ENCODE results near the gene PDIA4.
A peak's percentile ranks its signal among the peaks of the same experiment; 100 is the strongest.
"Not testable (repeated sequence)": the region's sequence is repeated elsewhere in the genome, so short reads cannot be mapped to it uniquely, and the experiment has no call there.

Gene PDIA4

DNA sequence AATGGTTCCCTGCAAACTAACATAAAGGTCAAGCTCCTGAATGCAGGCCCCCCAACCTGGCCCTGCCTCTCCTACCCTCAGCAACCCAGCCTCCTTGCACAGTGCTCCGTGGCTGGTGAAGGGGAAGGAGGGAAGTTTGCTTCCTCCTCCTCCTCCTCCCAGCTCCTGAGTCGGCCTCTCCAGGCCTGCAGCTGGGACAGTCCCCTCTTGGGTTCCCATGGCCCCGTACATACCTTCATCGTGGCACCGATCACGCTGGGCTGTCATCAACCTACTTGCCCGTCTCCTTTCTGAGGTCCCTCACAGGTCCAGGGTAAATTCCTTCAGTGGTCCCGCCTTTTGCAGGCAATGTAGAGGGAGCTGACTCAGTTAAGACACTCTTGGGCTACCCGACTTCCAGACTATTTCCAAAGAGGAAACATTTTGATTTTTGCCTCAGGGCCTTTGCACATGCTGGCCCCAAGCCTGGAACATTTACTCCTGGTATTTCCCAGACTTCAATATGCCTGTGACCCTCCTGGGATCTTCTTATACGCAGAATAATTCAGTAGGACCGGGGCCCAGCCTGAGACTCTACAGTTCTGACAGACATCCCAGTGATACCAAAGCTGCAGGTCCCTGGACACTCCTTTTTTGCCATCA lies 26.8 kb downstream of the PDIA4 start:
- no peak for DNase-seq

DNA sequence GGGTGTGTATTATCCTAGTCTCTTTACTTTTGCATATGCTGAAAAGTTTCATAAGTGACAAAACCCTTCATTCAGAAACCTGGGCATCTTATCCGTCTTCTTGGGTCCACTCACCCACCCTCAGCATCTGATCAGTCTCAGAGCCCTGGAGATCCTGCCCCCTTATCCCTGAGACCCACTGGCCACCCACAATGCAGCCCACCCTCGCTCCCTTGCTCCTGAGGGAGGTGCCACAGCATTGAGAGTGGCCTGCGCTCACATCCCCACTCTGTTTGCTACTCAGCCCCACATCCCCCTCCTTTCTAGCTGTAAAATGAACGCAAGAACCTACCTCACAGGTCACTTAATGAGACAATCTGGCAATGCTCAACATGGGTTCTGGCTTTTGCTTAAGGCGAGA lies 27.3 kb downstream of the PDIA4 start:
- no peak for DNase-seq

DNA sequence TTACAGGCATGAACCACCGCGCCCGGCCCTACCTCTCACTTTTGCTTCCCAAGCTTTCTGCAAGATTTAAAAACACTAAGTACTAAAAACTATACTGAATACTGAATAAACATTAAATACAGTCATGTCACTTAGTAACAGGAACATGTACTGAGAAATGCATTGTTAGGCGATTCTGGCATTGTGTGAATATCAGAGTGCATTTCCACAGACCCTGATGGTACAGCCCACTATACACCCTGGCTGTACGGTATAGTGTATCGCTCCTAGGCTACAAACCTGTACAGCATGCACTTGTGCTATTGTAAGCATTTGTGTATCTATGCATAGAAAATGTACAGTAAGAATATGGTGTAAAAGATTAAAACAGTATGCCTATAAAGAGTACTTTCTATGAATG lies 29.1 kb downstream of the PDIA4 start:
- no peak for DNase-seq

DNA sequence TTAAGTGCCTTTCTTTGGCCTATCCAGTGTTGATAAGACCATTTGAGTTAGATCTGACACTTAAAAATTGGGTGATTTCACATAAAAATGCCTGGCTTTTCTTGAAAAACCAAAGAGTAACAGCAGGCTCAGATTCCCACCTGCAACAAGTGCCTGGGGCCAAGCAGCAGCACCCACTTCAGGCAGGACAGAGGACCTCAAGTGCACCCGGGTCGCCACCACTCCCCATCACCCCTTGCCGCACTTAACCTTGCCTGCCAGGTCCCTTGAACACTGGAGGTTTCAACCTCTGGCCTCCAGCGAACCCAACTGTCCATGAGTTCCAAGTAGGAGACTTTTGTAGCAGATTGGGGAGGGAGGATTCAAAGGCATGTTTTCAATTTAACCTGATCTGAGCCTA lies 30.8 kb downstream of the PDIA4 start:
- no peak for DNase-seq

DNA sequence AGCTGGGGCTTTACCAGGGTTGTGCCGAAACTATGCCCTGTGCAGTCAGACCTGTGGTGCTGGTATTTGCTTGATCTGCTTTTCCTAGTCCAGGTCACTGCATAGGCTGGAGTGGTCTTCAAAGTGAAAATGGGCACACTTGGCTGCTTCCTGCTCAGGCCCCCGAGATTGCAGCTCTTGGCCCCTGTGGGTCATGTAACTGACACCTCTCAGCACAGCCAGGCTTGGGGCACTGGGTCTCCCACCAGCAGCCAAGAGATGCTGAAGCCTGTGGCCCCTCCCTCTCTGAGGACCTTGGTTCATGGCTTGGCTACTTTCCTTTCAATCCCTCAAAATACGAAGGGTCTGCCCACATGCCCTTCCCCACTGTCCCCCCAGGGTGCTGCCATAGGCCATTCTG lies 33.7 kb downstream of the PDIA4 start:
- DNase-seq = no peak

DNA sequence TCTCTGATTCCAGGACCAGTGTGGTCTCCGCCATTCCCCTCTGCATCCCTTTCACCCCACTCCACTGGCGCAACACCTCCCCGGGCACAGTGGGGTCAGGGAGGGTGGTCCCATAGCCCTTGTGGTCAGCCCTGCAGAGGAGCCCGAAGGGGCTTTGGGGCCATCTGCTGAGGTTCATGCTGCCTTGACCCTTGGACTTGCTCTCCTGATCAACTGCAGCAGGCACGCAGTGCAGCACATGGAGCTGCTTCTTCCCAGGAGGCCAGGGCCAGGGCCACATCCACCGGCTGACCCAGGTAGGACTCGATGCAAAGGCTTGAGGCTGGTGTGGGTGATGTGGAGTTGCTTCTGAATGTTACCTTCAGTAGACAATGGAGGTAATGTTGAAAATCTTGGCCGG lies 35.1 kb downstream of the PDIA4 start:
- DNase-seq = no peak

DNA sequence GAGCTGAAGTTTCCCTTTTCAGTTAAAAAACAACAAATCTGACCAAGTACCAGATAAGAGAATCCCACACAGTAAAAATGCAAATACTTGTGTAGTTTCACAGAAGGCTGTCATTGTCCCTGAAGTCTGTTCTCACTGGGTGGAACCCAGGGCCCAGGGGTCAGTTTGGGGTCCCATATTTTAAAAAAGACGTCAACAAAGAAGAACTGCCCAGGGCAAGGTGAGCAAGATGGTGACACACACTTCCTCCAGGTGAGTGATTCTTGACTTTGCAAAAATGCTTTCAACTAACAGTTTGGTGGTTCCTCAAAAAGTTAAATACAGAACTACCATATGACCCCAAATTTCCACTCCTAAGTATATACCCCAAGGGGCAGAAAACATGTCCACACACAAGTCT lies 36.8 kb downstream of the PDIA4 start:
- no peak for DNase-seq

DNA sequence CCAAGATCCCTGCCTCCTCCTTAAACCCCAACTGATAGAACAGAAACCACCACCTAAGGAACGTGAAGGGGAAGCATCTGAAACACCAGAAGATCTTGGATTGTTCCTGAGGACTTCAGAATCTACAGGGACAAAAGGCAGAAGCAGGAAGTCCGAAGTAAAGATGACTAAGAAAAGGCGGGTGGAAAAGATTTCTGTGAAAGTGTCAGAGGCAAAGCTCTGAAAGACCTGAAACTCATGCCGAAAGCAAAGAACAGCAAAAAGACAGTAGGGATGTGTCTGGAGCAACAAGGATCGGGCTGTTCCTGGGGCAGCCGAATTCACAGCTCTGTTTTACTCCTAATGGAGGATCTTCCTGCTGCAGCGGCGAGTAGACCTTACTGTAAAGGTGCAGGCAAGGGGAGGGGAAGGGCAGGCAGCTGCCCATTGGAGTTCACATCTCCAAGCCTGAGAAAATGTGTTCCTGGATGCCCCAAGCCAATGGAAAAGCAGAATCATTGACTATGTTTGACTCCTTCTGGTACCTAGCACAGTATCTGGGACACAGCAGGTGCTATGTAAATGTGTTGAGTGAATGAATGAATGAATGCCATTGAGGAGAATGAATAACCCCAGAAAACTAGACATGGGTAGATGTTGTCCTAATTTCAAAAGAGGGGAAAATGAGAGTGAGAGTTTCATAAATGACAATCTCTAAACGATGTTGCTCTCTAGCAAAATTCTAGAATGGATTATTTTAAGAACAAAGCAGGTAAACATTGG lies 40.4 kb downstream of the PDIA4 start:
- no peak for DNase-seq

DNA sequence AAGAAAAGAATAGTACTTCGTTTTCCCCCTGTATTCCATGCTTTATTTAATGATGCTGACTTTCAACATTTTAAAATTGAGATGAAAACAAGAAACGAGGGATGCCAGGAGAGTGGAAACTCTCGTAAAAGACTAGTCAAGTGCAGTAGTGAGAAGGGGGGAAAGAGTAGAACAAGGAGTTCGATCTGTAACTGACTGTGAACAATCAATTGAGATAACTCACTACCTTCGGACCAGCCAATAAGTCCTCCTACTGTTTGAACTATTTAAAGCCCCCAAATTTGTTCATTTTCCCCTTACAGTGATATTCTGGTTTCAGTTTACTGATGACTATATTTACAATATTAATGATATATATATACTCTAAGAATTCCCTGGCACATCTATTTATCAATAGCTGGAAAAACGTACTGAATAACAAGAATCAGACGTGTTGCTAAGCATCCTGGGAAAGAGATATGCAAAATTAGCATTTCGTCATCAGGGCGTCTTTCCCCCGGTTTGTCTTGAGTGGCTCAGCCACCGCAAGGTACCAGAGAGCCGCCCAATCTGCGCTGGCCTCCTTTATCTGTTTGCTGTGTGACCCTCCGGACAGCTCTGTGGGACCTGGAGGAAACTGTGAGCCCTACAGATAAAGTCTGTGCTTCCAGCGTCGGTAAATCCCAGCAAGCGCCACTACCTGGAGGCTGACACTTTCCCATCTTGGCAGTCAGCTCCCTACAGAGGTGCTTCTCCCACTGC lies 41.1 kb downstream of the PDIA4 start:
- peak; percentile 70 for DNase-seq

DNA sequence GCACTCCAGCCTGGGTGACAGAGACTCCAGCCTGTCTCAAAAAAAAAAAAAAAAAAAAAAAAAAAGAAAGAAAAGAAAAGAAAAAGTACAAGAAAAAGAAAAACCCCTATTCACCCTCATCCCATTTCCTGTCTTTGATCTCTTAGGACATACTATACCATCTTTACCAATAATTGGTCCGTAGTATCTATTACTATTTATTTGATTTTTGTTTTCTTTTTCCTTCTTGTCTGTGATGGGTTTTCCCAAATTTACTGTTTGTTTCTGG lies 41.6 kb downstream of the PDIA4 start:
- no peak for DNase-seq

DNA sequence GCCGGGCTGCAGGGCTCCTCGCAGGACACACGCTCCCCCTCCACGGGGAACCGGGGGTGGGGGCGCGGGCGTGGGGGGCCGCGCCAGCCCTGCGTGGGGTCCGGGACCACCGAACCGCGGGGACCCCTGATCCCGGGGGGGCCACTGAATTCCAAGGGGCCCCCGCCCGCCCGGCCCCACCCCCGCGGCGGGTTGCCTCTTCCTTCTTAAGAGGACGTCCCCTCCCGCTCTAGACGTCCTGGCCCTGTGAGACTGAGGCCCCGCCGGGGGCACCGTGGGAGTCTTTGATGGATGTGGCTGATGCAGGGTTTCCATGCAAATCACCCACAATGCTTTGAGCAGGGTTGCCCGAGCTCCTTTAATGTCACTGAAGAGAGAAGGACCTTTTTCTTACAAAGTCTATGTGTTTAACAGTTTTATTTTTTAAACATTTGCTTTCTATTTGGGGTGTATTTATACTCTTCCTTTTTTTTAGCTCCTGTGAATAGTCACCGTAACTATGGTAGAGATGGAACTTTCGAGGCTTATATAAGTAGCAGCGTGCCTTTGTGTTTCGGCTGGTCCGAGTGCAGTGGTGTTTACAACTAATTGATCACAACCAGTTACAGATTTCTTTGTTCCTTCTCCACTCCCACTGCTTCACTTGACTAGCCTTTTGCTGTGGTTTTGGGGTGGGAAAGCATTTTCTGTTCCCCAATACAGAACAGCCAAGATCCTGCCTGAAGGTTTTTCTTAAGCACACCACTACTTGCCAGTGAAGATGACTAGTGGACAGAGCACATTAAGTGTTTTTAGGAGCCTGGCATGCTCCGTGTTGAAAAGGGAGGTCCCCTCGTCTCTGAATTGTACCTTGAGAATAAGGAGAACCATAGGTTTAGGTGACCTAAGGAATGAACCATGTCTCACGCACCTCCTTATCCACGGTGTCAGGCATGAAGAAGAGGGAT lies 44.8 kb downstream of the PDIA4 start:
- peak; percentile 74 for DNase-seq

DNA sequence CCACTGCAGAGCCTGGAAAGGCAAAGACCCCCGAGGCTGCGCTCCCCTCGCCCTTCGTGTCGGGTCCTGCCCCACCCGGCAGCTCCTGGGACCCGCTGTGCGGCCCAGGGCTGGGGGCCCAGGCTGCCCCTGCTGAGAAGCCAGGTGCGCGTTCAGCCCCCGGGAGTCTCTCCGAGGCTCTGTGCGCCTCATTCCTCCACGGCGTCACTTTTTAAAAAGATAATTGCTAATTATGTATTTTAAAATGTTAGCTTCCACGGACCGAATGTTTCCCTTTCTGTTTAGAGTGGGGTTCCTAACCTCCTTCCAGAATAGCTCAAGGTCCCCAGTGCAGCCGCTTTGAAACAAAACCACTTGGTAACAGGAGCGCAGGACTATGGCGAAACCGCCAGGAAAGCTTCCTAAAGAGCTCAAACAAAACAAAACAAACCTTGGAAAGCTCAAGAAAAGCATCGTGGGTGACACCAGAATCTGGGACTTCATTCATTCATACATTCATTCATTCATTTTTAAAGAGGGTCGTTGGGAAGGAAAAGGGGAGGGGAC lies 45.6 kb downstream of the PDIA4 start:
- no peak for DNase-seq

DNA sequence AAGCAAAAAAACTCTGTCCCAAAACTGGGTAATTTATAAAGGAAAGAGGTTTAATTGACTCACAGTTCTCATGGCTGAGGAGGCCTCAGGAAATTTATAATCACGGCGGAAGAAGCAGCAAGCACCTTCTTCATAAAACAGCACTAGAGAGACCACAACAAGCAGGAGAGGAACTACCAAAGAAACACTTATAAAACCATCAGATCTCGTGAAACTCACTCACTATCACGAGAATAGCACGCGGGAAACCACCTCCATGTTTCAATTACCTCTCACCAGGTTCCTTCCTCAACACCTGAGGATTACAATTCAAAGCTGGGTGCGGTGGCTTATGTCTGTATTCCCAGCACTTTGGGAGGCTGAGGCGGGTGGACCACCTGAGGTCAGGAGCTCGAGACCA lies 48.5 kb downstream of the PDIA4 start:
- no peak for DNase-seq

DNA sequence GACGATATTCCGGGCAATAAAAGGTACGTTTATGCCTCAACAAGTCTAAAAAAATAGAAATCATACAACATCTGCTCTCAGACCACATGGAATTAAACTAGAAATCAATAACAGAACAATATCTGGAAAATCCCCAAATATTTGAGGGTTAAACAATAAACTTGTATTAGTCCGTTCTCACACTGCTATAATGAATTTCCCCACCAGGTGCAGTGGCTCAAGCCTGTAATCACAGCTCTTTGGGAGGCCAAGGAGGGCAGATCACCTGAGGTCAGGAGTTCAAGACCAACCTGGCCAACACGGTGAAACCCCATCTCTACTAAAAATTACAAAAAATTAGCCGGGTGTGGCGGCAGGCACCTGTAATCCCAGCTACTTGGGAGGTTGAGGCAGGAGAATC lies 49.2 kb downstream of the PDIA4 start:
- not testable (repeated sequence) for DNase-seq

DNA sequence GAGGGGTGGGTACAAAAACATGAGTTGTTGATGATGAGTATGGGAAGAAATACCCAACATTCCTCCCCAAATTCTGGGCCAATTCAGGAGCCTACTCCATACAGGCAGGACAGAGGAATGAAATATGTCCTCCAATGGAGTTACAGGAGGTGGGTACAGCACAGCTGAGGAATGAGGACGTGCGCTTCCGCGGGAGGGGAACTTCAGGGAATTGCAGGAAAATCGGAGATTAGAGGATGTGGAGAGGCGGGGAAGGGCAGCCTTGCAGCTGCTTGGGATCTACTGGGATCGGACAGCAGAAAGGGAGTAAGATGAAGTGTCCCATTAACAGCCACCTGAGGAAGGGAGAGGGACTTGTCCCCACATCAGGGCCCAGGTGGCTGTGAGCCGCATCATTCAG lies 50.2 kb downstream of the PDIA4 start:
- DNase-seq = no peak

DNA sequence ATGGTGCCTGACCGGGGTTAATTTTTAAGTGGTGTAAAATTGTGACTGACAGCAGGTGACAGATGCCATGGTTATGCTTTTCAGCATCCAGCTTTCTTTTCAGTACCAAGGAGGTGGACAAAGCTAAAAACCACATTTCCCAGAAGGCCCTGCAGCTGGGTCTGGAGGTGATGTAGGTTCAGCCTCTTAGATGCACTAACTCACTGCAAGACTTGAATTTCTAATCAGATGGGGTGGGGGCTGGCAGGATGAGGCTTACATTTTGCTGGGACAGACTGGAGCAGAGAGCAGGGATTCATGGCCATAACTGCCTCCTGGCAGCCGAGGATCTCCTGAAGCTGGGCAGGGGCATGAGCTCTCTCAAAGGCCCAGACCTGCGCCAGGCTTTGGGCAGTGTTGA lies 52.4 kb downstream of the PDIA4 start:
- DNase-seq = no peak

DNA sequence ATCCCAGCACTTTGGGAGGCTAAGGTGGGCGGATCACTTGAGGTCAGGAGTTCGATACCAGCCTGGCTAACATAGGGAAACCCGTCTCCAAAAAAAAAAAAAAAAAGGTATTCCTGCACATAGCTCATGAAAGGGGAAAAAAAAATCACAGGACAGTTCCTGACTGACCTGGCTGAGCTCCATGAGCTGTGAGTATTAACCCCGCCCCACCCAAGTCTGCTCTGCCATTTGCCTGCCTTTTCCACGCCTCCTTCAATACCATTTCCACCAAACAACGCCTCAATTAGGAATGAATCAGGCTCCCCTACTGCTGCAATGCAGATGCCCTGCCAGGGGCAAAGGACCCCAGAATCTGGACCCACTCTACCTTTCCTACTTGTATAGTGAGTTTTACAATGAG lies 55.0 kb downstream of the PDIA4 start:
- DNase-seq = no peak

DNA sequence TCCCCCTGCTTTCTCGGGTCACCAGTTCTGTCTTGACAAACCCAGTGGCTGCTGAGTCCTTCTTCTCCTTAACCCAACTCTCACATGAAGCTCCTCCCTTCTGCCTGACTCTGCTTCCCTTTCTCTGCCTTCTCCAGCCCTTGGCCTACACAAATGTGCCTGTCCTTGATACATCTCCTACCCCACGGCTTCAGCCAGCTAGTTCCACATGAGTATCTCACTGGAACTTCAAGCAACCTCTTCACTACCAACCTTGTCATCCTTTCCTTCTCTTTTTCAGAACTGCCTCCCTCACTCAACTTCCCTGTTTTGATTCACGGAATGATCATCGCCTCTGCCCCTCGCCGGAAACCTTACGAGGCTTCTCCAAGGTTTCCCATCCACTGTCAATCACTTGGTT lies 55.9 kb downstream of the PDIA4 start:
- DNase-seq = no peak

DNA sequence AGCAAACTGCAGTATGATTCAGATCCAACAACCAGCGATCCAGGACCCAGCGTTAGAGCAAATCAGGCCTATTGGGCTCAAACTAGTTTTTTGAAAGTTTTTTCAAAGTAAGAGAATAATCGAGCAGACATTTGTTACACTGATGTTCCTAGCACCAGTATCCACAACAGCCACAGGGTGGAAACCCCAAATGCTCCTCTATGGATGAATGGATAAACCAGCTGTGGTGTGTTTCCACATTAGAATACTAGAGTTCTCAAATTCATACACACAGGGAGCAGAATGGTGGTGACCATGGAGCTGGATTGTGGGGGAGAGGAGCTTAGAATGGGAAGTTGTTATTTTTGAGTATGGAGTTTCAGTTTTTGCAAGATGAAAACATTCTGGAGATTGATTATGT lies 60.7 kb downstream of the PDIA4 start:
- no peak for DNase-seq

DNA sequence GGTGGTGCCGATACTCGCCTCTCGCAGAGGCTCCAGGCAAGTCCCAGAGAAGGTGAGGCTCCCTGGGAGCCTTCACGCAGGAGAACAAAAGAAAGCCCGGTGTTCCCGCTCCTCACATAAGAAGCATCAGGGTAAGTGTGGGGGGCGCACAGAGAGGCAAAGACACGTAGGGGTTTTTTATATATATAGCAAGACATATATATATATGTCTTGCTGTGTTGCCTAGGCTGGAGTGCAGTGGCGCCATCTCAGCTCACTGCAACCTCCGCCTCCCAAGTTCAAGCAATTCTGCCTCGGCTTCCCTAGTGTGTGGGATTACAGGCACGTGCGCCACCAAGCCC lies 61.3 kb downstream of the PDIA4 start:
- DNase-seq = no peak

DNA sequence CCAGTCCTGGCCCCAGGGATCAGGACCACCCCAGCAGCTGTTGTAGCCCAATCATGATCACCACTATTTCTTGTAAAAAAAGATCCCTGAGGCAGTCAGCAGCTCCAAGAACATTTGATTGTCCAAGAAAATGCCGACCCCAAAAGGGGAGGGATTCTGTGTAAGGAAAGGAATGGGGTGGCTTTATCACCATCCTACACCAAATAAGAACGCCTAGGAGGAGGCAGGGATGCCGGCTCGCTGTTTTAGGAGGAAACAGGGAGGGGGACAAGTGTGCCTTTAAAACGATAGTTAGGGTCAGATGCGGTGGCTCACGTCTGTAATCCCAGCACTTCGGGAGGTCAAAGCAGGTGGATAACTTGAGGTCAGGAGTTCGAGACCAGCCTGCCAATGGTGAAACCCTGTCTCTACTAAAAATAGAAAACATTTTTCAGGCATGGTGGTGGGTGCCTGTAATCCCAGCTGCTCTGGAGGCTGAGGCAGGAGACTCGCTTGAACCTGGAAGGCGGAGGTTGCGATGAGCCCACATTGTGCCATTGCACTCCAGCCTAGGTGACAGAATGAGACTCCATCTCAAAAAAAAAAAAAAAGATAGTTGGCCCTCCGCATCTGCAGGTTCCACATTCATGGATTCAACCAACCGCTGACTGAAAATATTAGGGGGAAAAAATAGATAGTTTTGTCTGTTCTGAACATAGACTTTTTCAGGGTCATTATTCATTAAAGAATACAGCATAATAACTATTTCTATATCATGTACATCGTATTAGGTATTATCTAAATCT lies 63.6 kb downstream of the PDIA4 start:
- DNase-seq = no peak

Data from effector CD8-positive, alpha-beta T cell (primary cell).